ENCODE data around the gene PVRIG.
"Not testable (repeated sequence)": the region's sequence is repeated elsewhere in the genome, so short reads cannot be mapped to it uniquely, and the experiment has no call there.

The PVRIG gene

DNA sequence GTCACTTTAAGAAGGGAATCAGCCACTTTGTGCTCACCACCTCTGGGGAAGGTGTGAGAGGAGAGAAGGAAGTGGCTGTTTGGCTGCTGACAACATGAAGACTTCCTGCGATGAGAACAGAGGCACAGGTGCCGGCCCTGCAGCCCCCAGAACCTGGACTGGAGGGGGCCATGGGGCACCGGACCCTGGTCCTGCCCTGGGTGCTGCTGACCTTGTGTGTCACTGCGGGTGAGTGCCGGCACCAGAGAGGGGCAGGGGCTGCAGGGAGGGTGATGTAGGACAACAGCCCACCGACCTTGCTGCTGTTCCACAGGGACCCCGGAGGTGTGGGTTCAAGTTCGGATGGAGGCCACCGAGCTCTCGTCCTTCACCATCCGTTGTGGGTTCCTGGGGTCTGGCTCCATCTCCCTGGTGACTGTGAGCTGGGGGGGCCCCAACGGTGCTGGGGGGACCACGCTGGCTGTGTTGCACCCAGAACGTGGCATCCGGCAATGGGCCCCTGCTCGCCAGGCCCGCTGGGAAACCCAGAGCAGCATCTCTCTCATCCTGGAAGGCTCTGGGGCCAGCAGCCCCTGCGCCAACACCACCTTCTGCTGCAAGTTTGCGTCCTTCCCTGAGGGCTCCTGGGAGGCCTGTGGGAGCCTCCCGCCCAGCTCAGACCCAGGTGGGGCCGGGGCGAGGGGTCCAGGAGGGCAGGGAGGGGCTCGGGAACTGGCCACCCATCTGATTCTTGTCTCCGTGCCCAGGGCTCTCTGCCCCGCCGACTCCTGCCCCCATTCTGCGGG is at the start of gene PVRIG:
Gene PVRIG (plus strand): TSS at position 149 of the 785 bp plus-strand sequence. CDS start 22 bp downstream, at position 171.
- DNase-seq, result not testable (repeated sequence)

DNA sequence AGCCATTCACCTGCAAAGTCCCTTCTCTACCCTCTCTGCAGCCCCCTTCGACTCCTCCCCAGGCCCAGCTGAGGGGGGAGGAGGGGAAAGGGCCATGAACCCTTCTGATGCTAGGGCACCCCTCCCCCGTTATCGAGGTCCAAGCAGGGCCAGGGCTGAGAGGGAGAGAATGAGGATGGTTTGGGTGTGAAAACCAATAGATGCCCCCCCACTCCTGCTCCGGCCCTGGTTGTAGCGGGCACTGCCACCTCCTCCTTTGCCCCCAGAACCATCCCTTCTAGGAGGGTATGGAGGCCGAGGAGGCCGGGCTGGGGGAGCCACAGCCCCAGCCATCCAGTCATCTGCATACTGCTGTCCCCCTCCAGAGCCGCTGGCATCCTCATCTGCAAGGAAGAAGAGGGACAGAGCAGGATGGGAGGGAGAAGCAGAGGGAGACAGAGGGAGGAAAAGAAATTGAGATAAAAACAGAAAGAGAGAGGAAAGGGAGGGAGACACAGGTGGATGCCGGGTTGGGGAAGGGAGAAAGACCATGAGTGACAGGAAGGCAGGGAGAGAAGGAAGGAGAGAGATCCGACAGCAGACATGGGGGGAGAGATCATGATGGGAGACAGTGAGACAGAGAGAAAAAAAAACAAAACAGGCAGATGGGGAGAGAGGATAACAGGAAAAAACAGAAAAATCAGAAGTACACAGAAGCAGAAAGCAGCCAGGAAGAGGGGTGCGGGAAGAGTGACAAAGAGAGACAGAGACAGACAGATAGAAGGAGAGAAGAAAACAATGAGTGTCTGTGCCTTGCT is 49.5 kb upstream of the PVRIG start:
- DNase-seq, result no peak

DNA sequence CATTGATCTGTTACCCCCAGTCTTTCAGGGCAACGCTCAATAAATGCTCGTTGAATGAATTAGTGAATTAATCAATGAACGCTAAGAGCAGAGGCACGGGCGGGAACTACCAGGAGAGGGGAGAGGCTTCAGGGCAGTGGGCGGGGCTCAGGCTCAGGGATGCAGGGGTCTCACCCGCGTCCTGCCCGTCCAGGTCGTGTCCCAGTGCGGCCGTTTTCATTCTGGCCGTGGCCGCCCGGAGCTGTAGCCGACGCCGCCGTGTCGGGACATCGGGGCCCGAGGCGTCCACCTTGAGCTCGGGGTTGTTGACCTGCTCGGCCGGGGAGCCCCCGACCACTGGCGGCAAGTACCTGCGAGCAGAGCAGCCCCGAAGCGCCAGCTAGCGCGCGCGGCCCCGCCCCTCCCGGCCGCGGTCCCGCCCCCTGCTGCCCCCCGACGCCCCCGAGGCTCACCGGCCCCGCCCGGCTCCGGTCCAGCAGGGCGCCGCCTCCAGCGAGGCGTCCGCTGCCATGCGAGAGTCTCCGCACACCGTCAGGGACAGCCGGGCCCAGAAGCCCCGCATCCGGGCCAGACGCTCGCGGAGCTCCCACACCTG is 48.6 kb upstream of the PVRIG start:
- DNase-seq, result peak; percentile 50

DNA sequence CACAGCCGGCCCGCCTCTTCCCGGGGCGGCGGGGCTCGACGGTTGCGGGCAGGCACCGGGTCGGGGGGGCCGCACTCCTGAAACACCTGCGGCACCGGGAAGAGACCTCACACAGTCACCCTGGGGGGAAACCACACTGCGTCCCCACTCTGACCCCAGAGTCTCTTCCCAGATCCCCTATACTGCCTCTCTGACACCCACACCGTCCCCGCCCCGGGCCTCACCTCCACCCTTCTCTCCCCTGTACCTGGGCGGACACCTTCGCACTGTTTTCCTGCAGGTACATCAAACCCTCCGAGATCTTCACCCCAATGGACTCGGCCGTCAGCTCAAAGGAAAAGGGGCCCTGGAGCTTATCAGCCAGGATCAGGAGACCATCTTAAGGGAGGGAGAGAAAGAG is 47.9 kb upstream of the PVRIG start:
- DNase-seq, result no peak

DNA sequence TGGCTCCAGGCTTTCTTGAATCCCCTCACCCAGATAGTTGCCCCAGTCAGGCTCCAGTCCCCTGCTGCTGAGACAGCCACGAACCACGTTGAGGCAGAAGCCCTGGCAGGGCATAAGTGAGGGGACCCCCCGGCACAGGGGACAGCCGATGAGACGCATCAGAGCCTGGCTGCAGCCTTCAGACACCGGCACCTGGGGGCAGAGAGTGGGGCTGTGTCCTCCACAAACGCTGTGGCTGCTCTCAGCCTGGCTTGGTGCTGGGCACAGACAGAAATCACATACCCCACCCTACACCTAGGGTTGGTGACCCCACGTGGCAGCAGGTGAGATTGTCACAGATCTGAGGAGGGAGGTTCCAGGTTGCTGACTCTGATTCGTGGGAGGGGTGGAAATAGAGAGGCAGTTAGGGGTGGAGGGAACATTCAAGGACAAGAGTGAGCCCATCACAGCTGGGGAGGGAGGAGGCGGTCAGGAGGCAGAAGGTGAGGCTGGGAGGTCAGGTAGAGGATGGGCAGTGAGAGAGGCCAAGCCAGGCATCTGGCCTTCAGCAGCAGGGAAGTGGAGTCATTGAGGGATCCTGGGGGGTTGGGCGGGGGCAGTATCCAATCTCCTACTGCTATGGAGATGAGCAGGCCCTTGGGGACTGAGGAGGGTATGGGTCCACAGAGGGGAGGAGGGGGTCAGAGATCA is 45.8 kb upstream of the PVRIG start:
- DNase-seq, result no peak

DNA sequence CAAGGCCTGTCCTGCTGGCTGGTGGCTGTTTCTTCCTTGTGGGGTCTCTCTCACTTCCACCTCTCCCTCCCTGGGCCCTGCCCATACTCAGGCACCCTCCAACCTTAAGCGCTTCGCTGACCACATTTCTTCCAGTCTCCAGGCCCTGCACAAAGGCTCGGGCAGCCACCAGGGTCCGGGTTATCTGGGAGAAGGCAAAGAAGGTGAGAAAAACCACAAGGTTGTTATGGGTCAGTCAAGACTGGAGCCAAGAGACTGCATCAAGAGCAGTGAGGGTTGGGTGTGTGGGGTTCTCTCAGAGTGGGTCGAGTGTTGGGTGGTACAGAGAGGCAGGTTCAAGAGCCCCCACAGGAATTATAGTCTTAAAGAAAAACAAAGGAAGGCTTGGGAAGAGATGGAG is 45.2 kb upstream of the PVRIG start:
- no peak for DNase-seq

DNA sequence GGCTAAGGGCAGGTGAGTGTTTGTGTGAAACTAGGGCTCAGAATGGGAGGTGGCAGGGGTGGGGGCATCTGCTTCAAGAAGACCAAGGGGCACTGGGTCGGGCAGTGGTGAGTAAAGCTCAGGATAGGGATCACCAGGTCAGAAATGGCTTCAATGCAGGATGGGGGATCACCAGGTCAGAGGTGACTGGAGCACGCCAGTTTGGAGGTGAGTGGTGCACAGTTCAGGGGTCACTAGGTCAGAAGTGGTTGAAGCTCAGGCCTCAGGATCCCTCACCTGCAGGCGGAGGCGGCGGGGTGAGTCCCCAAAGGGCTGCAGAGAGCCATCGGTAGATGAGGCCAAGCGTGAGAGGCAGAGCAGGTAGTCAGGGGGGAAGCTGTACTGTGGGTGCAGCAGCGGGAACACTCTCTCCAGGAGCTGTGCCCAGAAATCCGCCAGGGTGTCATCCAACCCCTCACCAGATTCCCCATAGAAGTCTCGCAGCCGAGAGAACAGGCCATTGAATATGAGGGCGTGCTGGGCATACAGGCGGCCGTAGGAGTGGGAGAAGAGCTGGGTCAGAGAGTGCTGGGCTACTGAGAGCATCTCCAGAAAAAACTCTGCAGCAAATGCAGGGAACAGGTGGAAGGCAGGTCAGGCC is 44.3 kb upstream of the PVRIG start:
- no peak for DNase-seq

DNA sequence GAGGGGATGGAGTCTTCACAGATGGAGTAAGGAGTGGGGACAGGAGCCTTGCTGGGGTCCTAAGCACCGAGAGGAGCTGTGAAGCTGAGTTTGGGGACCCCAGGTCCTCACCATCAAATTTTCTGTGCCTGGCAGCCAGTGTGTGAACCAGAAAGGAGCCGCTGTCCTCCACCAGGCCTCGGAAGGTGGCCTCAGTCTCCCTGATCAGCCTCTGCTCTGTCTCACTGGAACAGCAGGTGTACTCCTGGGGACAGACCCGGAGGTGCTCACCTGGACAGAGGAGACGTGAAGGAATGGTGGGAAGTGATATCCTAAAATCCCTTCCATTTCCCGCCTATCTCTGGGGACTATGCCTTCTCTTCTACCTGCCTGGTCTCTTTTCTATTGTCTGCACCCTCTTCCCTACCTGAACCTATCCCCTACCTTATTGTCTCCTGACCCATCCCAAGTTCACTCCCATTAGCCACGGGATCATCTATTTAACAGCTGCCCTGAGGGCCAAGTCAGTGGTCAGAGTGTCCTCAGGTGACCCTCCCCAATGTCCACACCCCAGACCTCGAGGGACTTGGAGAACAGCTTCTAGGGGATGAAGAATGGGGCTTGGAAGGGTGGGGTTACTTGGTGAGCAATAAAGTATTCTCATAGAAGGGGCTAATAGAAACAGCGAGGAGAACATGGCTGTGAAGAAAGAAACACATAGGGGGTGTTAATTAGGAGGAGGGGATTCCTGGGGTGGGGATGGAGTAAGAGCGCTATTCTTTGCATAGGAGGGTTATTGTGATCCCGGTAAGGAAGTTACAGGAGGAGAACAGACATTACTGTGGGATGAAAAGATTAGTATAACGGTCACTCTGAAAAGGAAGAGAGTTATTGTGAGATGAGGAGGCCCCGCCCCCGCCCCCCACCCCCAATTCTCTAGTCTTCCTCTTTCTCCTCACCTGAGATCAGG is 43.4 kb upstream of the PVRIG start:
- DNase-seq, result no peak

DNA sequence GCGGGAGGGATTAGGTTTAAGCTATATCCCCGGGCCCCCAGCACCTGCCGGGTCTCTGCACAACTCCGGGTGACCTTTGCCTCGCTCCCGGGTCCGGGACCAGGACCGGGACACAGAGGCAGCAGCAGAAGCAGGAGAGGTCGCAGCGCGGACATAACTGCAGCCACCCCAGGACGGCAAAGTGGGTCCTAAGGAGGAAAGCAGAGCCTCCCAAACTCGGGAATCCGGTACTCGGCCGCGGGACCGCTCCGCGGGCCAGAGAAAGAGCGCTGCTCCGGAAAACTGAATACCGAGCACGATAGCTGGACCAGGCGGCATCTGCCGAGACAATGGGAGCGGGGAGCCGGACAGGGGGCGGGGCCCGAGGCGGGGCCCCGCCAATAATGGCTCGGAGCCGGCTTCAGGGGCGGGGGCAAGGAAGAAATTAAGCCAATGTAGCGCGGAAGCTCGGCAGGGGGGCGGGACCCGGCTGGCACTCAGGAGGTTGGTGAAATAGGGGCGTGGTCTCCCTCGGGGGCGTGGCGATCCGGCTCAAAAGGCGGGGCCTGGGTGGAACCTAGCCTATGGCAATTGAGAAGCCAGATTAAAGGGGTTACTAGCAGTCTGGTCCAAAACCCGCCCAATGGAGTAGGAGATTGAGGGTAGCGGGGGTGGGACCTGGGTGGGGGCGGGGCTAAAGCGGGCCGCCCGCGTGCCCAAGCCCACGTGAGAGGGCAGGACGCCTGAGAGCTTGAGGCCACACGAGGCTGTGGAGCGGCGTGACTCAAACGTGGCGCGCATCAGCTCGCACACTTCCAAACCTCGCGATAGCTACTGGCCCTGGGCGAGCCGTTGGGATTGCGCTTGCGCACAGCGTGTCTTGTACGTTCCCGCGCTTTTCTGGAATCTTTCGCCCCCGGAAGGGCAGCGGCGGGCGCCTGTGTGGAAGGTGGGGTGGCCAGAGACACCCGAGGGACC is 42.4 kb upstream of the PVRIG start, which contains the start of the genes GPC2 and STAG3:
Gene GPC2 (minus strand): TSS at position 337 of the 957 bp plus-strand sequence. CDS start 182 bp downstream, at position 155.
Gene STAG3 (plus strand): TSS at position 874 of the 957 bp plus-strand sequence. CDS start 2,639 bp downstream, outside the sequence.
- DNase-seq, result peak; percentile 97

DNA sequence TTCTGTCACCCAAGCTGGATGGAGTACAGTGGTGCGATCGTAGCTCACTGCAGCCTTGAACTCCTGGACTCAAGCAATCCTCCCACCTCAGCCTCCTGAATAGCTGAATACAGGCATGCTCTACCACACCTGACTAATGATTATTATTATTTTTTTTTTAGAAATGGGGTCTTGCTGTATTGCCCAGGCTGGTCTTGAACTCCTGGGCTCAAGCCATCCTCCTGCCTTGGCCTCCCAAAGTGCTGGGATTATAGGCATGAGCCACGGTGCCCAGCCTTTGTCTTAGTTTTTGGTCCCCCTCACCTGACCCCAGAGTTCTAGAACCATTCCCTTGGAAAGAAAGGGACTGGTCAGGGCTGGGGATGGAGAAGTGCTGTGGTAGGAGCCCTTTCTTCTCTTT is 39.7 kb upstream of the PVRIG start:
- DNase-seq, result not testable (repeated sequence)

DNA sequence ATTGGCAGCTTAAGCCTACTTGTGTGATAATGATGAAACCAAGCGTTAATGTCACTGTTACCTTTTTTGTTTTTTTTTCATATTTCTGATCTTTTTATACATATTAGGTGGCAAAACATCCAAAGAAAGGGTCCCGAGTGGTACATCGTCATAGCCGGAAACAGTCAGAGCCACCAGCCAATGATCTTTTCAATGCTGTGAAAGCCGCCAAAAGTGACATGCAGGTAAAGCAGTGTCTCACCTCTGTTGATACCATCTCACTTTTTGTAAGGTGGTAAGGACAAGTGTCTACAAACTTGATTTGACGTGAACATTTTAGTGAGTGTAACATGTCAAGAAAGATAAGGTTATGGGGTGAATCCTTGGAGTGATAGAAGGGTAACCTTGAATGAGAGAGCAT is 37.1 kb upstream of the PVRIG start:
- not testable (repeated sequence) for DNase-seq

DNA sequence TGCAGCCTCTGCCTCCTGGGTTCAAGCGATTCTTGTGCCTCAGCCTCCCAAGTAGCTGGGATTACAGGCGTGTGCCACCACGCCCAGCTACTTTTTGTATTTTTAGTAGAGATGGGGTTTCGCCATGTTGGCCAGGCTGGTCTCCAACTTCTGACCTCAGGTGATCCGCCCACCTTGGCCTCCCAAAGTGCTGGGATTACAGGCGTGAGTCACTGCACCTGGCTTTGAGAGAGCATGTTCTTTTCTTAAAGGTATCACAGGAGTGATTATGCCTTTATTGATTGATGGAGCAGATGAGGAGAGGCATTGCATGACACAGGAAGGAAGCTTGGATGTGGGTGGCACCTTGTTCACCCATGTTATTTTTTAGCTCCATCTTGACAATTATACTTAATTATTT is 36.7 kb upstream of the PVRIG start:
- not testable (repeated sequence) for DNase-seq

DNA sequence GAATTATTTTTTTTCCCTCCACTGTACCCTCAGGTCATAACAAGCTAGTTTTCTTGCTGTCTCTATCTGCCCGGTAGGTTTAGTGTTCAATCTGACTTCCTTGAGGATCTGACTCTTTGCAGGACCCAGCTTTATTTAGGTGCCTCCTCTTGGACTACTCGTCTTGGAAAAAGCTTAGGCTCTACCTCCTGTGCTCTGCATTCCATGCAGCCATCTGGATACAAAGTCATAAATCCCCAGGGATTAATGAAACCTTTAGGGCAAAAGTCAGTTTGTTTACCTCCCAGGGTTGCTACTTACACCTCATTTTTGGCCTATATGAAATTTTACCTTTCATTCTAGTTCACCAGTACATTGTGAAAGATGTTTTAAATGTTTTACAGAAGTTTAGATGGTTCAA is 34.0 kb upstream of the PVRIG start:
- DNase-seq, result no peak

DNA sequence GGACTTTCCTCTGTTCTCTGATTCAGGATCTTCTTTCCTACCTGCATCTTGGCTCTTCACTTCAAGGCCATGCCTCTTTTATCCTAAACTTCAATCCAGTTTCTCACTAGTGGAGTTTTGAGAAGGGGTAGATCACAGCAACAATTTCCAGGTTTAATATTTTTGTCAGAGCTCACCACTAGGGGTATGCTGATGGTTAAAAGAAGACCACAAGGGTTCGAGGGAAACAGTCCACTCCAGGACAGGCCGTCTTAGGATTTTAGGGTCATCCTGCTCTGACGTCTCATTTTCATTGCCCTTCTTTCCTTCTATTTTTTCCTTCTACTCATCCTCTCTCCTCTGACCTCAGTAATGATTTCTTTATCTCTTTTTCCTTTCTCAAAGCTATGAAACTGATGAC is 30.7 kb upstream of the PVRIG start:
- no peak for DNase-seq

DNA sequence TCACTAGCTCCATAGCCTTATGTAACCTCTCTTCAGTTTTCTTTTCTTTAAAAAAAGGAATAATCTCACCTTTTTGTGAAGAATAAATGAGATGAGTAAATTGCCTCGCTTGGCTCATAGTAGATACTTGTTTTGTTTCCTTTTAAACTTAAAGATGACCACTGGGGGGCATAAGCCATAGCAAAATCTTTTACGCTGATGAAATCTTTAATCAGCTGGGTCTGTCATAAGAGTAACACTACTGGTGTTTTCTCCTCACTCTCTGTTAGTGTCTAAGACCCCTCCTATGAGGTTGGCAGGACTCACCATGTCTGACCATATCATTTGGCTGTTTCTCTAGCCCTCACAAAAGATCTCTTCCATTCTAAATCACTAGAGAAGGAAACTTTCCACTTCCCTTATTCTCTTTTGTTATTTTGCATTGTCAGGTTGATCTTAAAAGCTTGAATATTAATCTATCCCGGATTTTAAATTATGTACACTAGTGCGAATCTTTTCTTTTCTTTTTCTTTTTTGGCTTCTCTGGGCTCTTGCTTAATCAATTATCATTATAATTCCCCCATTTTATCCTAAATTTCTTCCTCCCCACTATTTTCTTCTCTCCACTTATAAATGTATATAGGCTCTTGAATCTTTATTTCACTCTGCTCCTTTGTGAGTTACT is 29.6 kb upstream of the PVRIG start:
- DNase-seq, result no peak

DNA sequence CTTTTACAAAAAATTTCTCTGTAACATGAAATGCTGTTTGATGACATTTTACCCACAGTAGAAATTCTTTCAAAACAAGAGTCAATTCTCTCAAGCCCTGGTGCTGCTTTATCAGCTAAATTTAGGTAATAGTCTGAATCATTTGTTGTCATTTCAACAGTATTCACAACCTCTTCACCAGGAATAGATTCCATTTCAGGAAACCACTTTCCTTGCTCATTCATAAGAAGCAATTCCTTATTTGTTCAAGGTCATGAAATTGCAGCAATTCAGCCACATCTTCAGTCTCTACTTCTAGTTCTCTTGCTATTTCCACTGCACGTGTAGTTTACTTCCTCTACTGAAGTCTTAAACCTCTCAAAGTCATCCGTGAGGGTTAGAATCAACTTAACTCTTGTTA is 28.0 kb upstream of the PVRIG start:
- DNase-seq, result no peak

DNA sequence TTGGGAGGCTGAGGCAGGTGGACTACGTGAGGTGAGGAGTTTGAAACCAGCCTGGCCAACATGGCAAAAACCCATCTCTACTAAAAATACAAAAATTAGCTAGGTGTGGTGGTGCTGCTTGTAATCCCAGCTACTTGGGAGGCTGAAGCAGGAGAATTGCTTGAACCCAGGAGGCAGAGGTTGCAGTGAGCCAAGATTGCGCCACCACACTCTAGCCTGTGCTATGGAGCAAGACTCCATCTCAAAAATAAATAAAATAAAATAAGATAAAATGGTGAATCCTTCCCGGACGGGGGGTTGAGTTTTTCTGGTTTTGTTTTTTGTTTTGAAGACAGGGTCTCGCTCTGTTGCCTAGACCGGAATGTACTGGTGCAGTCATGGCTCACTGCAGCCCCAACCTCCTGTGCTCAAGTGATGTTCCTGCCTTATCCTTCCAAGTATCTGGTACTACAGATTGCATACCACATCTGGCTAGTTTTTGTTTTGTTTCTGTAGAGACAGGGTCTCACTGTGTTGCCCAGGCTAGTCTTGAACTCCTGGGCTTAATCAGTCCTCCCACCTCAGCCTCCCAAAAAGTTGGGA is 27.4 kb upstream of the PVRIG start:
- DNase-seq, result not testable (repeated sequence)

DNA sequence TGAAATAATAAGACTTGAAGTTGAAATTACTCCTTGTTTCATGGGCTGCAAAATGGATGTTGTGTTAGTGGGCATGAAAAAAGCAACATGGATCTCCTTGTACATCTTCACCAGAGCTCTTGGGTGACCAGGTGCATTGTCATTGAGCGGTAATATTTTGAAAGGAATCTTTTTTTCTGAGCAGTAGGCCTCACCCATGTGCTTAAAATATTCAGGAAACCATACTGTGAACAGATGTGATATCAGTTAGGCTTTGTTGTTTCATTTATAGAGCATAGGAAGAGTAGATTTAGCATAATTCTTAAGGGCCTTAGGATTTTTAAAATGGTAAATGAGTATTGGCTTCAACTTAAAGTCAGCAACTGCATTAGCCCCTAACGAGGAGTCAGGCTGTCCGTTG is 26.8 kb upstream of the PVRIG start:
- DNase-seq, result no peak

DNA sequence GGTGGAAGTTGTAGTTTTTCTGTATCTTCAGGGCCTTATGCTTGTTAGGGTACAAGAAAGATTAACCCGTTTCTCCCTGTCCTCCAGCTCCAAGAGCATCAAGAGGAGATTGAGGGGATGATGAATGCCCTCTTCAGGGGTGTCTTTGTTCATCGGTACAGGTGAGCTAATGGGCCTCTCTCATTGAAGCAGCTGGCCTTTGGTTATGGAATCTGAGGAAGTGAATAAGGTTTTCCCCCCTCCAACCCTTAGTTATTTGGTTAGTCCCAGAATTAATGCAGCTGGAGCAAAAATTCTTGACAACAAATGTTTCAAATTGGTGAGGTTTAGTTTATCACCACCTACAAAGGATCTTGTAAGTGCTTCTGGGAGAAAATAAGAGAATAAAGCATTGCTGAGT is 24.5 kb upstream of the PVRIG start:
- no peak for DNase-seq
